Nephron progenitor cell (in vitro differentiated cells): ENCODE data around the gene MEOX1.

Source experiments
- DNase-seq: peaks from one replicate; pipeline ENCODE4 v3.0.0; 2021
- H3K27ac Mint-ChIP-seq: 2 replicates; pipeline ENCODE4 v1.8.0; 2021; ENCODE audit warnings: mild to moderate bottlenecking, moderate library complexity, mixed read lengths
- H3K27me3 Mint-ChIP-seq: 2 replicates; pipeline ENCODE4 v1.8.0; 2021; ENCODE audit warnings: mild to moderate bottlenecking, low read depth, mixed read lengths; ENCODE audit not compliant: poor library complexity
- H3K36me3 Mint-ChIP-seq: 2 replicates; pipeline ENCODE4 v1.8.0; 2021; ENCODE audit warnings: low read depth, mixed read lengths
- H3K4me1 Mint-ChIP-seq: 2 replicates; pipeline ENCODE4 v1.8.0; 2021; ENCODE audit warnings: mixed read lengths
- H3K4me3 Mint-ChIP-seq: 2 replicates; pipeline ENCODE4 v1.8.0; 2021; ENCODE audit warnings: mild to moderate bottlenecking, moderate library complexity, mixed read lengths
- H3K9me3 Mint-ChIP-seq: 2 replicates; pipeline ENCODE4 v1.8.0; 2021; ENCODE audit warnings: mild to moderate bottlenecking, moderate library complexity, mixed read lengths
- CTCF ChIP-seq: fragments of 200-600 bp; sonication (generic); IDR thresholded peaks from 2 replicates; pipeline ENCODE4 v1.5.0; 2021; ENCODE audit warnings: antibody characterized with exemption

MEOX1 gene

DNA sequence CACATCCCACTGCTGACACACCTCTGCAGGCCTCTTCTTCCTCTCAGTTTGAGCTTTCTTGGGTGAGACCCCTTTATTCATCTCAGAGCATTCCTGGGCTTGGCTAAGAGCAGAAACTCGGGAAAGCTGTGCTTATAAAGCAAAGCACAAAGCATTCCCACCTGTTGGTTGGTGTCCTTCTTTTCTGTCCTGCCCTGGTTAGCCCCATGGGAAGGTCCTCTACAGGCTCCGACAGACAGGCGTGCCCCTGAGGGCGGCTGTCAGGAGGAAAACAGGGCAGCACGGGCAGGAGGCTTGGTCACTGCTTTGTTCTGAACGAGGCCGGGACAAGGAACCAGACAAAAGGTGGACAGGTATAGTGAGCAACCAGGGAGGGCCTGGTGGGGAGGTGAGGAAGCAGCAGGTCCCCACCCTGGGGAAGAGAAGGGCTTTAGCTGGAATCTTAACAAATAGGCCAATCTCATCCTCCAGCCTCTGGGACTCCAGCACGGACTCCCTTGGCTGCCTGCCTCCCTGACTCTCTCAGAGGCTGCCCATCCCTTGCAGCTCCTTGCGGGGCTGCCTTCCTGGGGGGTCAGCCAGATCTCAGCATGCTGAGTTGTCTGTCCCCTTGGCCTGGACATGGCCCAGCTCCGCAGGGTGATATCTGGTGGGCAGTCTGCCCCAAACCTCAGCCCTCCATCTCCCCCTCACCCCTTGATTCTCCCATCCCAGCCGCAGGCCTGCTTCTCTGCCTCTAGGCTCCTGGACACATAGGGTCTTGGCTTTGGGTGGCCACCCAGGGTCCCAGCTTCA, 1.7 kb downstream of the MEOX1 start:
- peak overlapping the region; percentile 81 for H3K4me3 Mint-ChIP-seq
- peak overlapping the region; percentile 31 for H3K27ac Mint-ChIP-seq
- H3K4me1 Mint-ChIP-seq = peaks cover 86% of the 10 kb centered on the region
- H3K9me3 Mint-ChIP-seq = no peaks in the 10 kb centered on the region
- DNase-seq = no peak
- no peak for TF ChIP-seq CTCF
- peaks cover 4% of the 10 kb centered on the region for H3K27me3 Mint-ChIP-seq
- no peaks in the 10 kb centered on the region for H3K36me3 Mint-ChIP-seq

GRCh38 chr17:43658900-43659299, 2.8 kb downstream of the MEOX1 start:
- peaks cover 83% of the 10 kb centered on the region for H3K4me1 Mint-ChIP-seq
- DNase-seq = peak; percentile 31
- no peak for TF ChIP-seq CTCF
- H3K27ac Mint-ChIP-seq = peak overlapping the region; percentile 22
- H3K27me3 Mint-ChIP-seq = peaks cover 4% of the 10 kb centered on the region
- H3K36me3 Mint-ChIP-seq = no peaks in the 10 kb centered on the region
- peak overlapping the region; percentile 81 for H3K4me3 Mint-ChIP-seq
- H3K9me3 Mint-ChIP-seq = no peaks in the 10 kb centered on the region

DNA sequence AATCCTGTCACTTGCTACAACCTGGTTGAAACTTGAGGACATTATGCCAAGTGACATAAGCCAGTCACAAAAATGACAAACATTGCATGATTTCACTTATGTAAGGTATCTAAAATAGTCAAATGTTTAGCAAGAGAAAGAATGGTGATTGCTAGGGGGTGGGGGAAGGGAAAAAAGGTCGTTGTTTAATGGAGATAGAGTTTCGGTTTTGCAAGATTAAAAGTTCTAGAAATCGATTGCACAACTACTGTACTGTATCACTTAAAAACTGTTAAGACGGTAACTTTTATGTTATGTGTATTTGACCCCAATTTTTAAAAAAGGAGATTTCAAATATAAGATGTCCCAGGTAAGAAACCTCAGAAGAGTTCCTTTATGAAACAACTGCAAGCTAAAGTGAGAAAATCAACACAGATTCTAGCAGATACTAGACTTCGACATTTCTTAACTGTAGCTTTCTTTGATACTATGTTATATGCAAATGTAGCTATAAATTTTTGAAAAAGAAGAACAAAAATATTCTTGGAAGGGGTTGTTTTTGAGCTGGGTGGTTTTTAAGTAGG, 5.9 kb downstream of the MEOX1 start:
- Mint-ChIP-seq H3K4me3 (peak overlapping the region; percentile 62), H3K9me3 (no peaks in the 10 kb centered on the region), H3K27ac (peak overlapping the region; percentile 7), H3K27me3 (peaks cover 9% of the 10 kb centered on the region), H3K4me1 (peaks cover 77% of the 10 kb centered on the region), H3K36me3 (peaks cover 4% of the 10 kb centered on the region)
- no peak for DNase-seq
- TF ChIP-seq CTCF = no peak

GRCh38 chr17:43652124-43652480, 9.6 kb downstream of the MEOX1 start:
- DNase-seq = no peak
- no peak for TF ChIP-seq CTCF
- Mint-ChIP-seq H3K27me3 (peaks cover 10% of the 10 kb centered on the region), H3K36me3 (peaks cover 16% of the 10 kb centered on the region), H3K9me3 (no peaks in the 10 kb centered on the region), H3K4me3 (no peak overlapping the region), H3K27ac (peak overlapping the region; percentile 96), H3K4me1 (peaks cover 70% of the 10 kb centered on the region)

DNA sequence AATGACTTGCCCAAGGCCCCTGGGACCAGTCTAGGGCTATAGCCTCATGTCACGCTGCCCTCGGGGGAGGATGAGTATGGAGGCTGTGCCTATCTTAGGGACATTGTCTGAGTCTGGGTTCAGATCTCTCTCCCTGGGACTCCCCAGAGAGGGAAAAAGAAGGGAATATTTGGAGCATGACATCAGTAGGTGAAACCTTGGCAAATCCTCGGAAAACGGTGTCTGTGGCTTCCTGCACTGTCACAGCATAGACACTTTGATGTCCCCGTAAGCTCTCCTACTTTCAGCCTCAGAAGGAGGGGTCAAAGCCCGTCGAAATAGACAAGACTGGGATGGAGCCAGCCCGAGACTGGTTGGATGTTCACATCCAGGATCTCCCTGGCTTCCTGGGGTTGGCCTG, 11.3 kb downstream of the MEOX1 start:
- Mint-ChIP-seq H3K4me1 (peaks cover 56% of the 10 kb centered on the region), H3K36me3 (peaks cover 16% of the 10 kb centered on the region), H3K27me3 (peaks cover 10% of the 10 kb centered on the region), H3K9me3 (no peaks in the 10 kb centered on the region), H3K27ac (peak overlapping the region; percentile 39), H3K4me3 (no peak overlapping the region)
- DNase-seq = no peak
- no peak for TF ChIP-seq CTCF

DNA sequence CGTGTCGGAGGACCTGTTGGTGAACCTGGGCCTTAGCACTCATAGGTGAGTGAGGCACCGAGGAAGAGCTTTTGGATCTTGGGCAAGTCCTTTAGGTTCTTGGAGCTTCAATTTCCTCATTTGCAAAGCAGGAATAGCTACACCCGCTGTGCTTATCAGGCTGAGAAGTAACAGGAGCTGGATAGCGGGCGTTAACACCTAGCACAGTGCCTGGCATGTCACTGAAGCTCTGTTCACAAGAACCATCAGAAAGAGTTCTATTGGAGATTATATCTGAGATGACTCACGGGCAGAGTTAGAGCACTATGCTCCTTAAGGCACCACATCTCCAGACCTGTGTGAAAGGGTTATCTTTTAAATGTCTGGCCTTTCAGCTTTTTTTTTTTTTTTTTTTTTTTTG, 12.8 kb downstream of the MEOX1 start:
- H3K9me3 Mint-ChIP-seq = no peaks in the 10 kb centered on the region
- H3K4me1 Mint-ChIP-seq = peaks cover 65% of the 10 kb centered on the region
- TF ChIP-seq CTCF = no peak
- peak overlapping the region; percentile 37 for H3K27ac Mint-ChIP-seq
- H3K27me3 Mint-ChIP-seq = peaks cover 14% of the 10 kb centered on the region
- peak overlapping the region; percentile 0 for H3K4me3 Mint-ChIP-seq
- no peak for DNase-seq
- peaks cover 28% of the 10 kb centered on the region for H3K36me3 Mint-ChIP-seq
